BJ (cell line): ENCODE data around the gene KXD1. TPM values are rescaled to one million over a fixed set of nuclear protein-coding genes. Genes with fewer than 3 reads are reported as not detected.

Source experiments
- CTCF ChIA-PET: fragments of 350-600 bp; formaldehyde crosslinking; extraction: SDS; loops from one replicate; lab custom pipeline; 2021; ENCODE audit warnings: antibody characterized with exemption, inconsistent platforms; lab: Yijun Ruan, JAX
- POLR2A ChIA-PET: fragments of 300-600 bp; sonication (Branson Sonifier 250); formaldehyde crosslinking; extraction: SDS; loops from one replicate; lab custom pipeline; 2021; ENCODE audit warnings: antibody characterized with exemption; lab: Charles Lee
- DNase-seq: peaks from one replicate; pipeline ENCODE4 v3.0.0-alpha.2; 2011; ENCODE audit warnings: low read depth
- H3K27me3 ChIP-seq: 2 replicates; pipeline ENCODE4 v1.6.0; 2011; ENCODE audit warnings: low read length; ENCODE audit not compliant: control insufficient read depth, insufficient read depth
- H3K36me3 ChIP-seq: 2 replicates; pipeline ENCODE4 v1.5.1; 2011; ENCODE audit warnings: low read length; ENCODE audit not compliant: control insufficient read depth, insufficient read depth
- H3K4me3 ChIP-seq: 2 replicates; pipeline ENCODE4 v1.5.1; 2011; ENCODE audit warnings: low read depth, mild to moderate bottlenecking, control low read depth, low read length
- polyA plus RNA-seq: library from polyadenylated mRNA; depleted of rRNA; stranded (reverse); fragments of >200 nt; gene quantifications from 2 replicates; pipeline ENCODE4 v1.2.3, GENCODE V29; 2011
- TF ChIP-seq, protein P1 (sequence below): IDR thresholded peaks from 2 replicates; pipeline ENCODE4 v1.5.1; 2011; ENCODE audit warnings: low read depth, mild to moderate bottlenecking, control low read depth, inconsistent platforms, low read length, moderate library complexity; ENCODE audit not compliant: insufficient read depth

Gene KXD1
- polyA plus RNA-seq, 1 experiment = 163 TPM

GRCh38 chr19:18593367-18594095, 35.9 kb downstream of the KXD1 start:
- Histone ChIP-seq H3K36me3 (peaks cover 4% of the 10 kb centered on the region), H3K27me3 (no peaks in the 10 kb centered on the region), H3K4me3 (no peak overlapping the region)
- CTCF ChIA-PET = interaction anchor here (0.6 to 6.1 kb wide), 26 partner anchors 7 to 280 kb away, joined by 3 to 40 read pairs (median 4); no protein-coding TSS in a partner anchor
- DNase-seq = no peak
- POLR2A ChIA-PET = no interaction called here
- TF ChIP-seq, protein P1, sequence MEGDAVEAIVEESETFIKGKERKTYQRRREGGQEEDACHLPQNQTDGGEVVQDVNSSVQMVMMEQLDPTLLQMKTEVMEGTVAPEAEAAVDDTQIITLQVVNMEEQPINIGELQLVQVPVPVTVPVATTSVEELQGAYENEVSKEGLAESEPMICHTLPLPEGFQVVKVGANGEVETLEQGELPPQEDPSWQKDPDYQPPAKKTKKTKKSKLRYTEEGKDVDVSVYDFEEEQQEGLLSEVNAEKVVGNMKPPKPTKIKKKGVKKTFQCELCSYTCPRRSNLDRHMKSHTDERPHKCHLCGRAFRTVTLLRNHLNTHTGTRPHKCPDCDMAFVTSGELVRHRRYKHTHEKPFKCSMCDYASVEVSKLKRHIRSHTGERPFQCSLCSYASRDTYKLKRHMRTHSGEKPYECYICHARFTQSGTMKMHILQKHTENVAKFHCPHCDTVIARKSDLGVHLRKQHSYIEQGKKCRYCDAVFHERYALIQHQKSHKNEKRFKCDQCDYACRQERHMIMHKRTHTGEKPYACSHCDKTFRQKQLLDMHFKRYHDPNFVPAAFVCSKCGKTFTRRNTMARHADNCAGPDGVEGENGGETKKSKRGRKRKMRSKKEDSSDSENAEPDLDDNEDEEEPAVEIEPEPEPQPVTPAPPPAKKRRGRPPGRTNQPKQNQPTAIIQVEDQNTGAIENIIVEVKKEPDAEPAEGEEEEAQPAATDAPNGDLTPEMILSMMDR = no peak

GRCh38 chr19:18594096-18594823, 36.6 kb downstream of the KXD1 start:
- TF ChIP-seq, protein P1 = peak; percentile 50
- H3K27me3 ChIP-seq = no peaks in the 10 kb centered on the region
- peaks cover 4% of the 10 kb centered on the region for H3K36me3 ChIP-seq
- DNase-seq = no peak
- CTCF ChIA-PET = interaction anchor here (0.6 to 6.1 kb wide), 25 partner anchors 8 to 279 kb away, joined by 3 to 40 read pairs (median 4); no protein-coding TSS in a partner anchor
- H3K4me3 ChIP-seq = peak overlapping the region; percentile 35
- POLR2A ChIA-PET = no interaction called here

- DNase-seq = no peak
- Histone ChIP-seq H3K27me3 (no peaks in the 10 kb centered on the region), H3K36me3 (peaks cover 4% of the 10 kb centered on the region), H3K4me3 (peak overlapping the region; percentile 35)
- TF ChIP-seq, protein P1 = no peak
- CTCF ChIA-PET = interaction anchor here (0.7 to 6.1 kb wide), 11 partner anchors 9 to 253 kb away, joined by 3 to 40 read pairs (median 7); no protein-coding TSS in a partner anchor
- POLR2A ChIA-PET = no interaction called here
Observed at GRCh38 chr19:18594824-18595373, 37.2 kb downstream of the KXD1 start.

DNA sequence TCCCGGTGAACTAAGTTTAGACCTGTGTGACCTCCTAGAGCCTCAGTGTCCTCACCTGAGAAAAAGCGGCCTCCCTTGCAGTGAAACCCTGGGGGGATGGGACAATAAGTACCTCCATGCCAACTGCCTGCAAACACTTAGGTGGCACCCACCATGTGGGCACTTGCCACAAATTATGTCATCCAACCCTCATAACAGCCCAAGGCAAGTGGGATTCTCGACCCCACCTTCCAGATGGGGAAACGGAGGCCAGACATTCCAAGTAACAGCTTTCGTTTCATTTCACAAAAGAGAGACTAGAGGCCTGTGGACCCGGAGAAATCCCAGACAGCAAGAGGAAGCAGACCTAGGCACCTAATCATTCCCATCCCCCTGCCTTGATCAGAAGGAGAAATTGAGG, 37.8 kb downstream of the KXD1 start:
- H3K36me3 ChIP-seq = peaks cover 4% of the 10 kb centered on the region
- POLR2A ChIA-PET = interaction anchor here (0.7 kb wide), 1 partner anchor 252 kb away, joined by 3 read pairs; no protein-coding TSS in a partner anchor
- CTCF ChIA-PET = interaction anchor here (0.7 to 6.1 kb wide), 6 partner anchors 8 to 252 kb away, joined by 4 to 40 read pairs (median 12); partner anchors contain the start of gene TMEM59L
- TF ChIP-seq, protein P1 = no peak
- no peaks in the 10 kb centered on the region for H3K27me3 ChIP-seq
- no peak overlapping the region for H3K4me3 ChIP-seq
- DNase-seq = no peak
